Hepatocyte (in vitro differentiated cells): ENCODE results near the gene CRLF2. TPM values are rescaled to one million over a fixed set of nuclear protein-coding genes. Genes with fewer than 3 reads are reported as not detected.
"Not testable (repeated sequence)": the region's sequence is repeated elsewhere in the genome, so short reads cannot be mapped to it uniquely, and the experiment has no call there.

Experiments used
- DNase-seq: peaks from one replicate; pipeline ENCODE4 v3.0.0-alpha.2; 2016; ENCODE audit warnings: low spot score
- H2AFZ ChIP-seq: fragments of 200-600 bp; sonication (generic); 2 replicates; pipeline ENCODE4 v1.6.0; 2016; ENCODE audit warnings: antibody characterized with exemption, mild to moderate bottlenecking
- H3K27ac ChIP-seq: fragments of 200-600 bp; sonication (generic); 2 replicates; pipeline ENCODE4 v1.5.1; 2016; ENCODE audit warnings: mild to moderate bottlenecking
- H3K27me3 ChIP-seq: fragments of 200-600 bp; sonication (generic); 2 replicates; pipeline ENCODE4 v1.6.1; 2016
- H3K36me3 ChIP-seq: fragments of 200-600 bp; sonication (generic); replicated peaks from 2 replicates; pipeline ENCODE4 v1.5.1; 2016; ENCODE audit warnings: low read depth; ENCODE audit not compliant: insufficient read depth
- H3K4me1 ChIP-seq: fragments of 200-600 bp; sonication (generic); 2 replicates; pipeline ENCODE4 v1.5.1; 2016; ENCODE audit warnings: mild to moderate bottlenecking, moderate library complexity; ENCODE audit not compliant: insufficient read depth
- H3K4me2 ChIP-seq: fragments of 200-600 bp; sonication (generic); 2 replicates; pipeline ENCODE4 v1.6.0; 2016
- H3K4me3 ChIP-seq: fragments of 200-600 bp; sonication (generic); 2 replicates; pipeline ENCODE4 v1.5.1; 2016; ENCODE audit warnings: mild to moderate bottlenecking
- H3K79me2 ChIP-seq: fragments of 200-600 bp; sonication (generic); 2 replicates; pipeline ENCODE4 v1.6.0; 2017; ENCODE audit warnings: mild to moderate bottlenecking
- H3K9me2 ChIP-seq: fragments of 200-600 bp; sonication (generic); replicated peaks from 2 replicates; pipeline ENCODE4 v1.6.0; 2017; ENCODE audit warnings: mild to moderate bottlenecking; ENCODE audit not compliant: insufficient read depth
- H3K9me3 ChIP-seq: fragments of 200-600 bp; sonication (generic); 2 replicates; pipeline ENCODE4 v1.5.1; 2016; ENCODE audit warnings: low read depth, mild to moderate bottlenecking
- H4K20me1 ChIP-seq: fragments of 200-600 bp; sonication (generic); 2 replicates; pipeline ENCODE4 v1.6.0; 2016; ENCODE audit warnings: mild to moderate bottlenecking; ENCODE audit not compliant: insufficient read depth, poor library complexity, severe bottlenecking
- EZH2 ChIP-seq: fragments of 200-600 bp; sonication (generic); IDR thresholded peaks from 2 replicates; pipeline ENCODE4 v1.6.1; 2016; ENCODE audit warnings: antibody characterized with exemption, mild to moderate bottlenecking, borderline replicate concordance
- EZH2phosphoT487 ChIP-seq: fragments of 200-600 bp; sonication (generic); IDR thresholded peaks from one replicate; pipeline ENCODE4 v1.6.1; 2018; ENCODE audit warnings: antibody characterized with exemption, mild to moderate bottlenecking, low read depth, moderate library complexity; ENCODE audit not compliant: unreplicated experiment, severe bottlenecking
- WGBS: methylation state at CpG from one replicate; pipeline ENCODE4 v1.1.6; 2016; ENCODE audit warnings: low lambda C conversion rate; ENCODE audit errors: missing lambda C conversion rate; 5-methylcytosine and 5-hydroxymethylcytosine counted together
- polyA plus RNA-seq: library from polyadenylated mRNA; unstranded; fragments of >200 nt; fragmentation: Nextera tagmentation; extraction: Ambion mirVana; gene quantifications from 2 replicates; pipeline ENCODE4 v1.2.1, GENCODE V29; 2016
- total RNA-seq: library from RNA; depleted of rRNA; stranded (reverse); fragments of >200 nt; gene quantifications from 2 replicates; pipeline ENCODE4 v1.2.3, GENCODE V29; 2014
- TF ChIP-seq, protein P1 (sequence below): fragments of 200-600 bp; sonication (generic); IDR thresholded peaks from 2 replicates; pipeline ENCODE4 v1.5.1; 2016; ENCODE audit warnings: antibody characterized with exemption, mild to moderate bottlenecking; ENCODE audit not compliant: poor library complexity

CRLF2 gene
- total and polyA plus RNA-seq, 2 experiments from 2014 or later, result not detected

DNA sequence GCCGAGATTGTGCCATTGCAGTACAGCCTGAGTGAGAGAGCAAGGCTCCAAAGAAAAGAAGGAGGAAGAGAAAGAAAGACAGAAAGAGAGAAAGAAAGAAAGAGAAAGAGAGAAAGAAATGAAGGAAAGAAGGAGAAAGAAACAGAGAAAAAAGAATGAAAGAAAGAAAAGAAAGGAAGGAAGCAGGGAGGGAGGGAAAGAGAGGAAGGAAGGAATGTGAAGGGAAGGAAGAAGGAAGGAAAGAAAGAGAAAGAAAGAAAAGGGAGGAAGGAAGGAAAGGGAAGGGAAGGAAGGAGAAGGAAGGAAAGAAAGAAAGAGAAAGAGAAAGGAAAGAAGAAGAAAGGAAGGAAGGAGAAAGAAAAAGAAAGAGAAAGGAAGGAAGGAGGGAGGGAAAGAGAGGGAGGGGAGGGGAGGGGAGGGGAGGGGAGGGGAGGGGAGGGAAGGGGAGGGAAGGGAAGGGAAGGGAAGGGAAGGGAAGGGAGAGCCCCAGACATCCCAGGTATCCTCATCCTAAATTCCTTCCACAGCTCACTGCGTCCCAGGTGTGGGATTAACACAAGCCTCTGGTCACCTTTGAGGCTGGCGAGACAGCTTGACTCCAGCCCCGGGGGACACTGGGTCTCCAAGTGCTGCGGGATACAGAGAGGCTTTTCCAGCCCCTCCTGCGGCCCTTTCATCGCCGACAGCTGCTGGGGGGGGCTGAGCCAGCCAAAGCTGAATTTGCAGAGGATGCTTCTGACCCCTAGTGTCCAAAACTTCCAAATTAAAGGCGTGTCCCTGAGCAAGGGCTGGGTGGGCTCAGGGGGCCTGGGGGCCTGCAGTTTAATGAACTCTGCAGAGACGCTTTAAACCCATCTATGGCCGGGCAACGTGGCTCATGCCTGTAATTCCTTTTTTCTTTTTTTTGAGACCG lies 32.0 kb upstream of the CRLF2 start:
- H3K4me3 ChIP-seq, result no peak overlapping the region
- TF ChIP-seq EZH2, result no peak
- TF ChIP-seq, protein P1, sequence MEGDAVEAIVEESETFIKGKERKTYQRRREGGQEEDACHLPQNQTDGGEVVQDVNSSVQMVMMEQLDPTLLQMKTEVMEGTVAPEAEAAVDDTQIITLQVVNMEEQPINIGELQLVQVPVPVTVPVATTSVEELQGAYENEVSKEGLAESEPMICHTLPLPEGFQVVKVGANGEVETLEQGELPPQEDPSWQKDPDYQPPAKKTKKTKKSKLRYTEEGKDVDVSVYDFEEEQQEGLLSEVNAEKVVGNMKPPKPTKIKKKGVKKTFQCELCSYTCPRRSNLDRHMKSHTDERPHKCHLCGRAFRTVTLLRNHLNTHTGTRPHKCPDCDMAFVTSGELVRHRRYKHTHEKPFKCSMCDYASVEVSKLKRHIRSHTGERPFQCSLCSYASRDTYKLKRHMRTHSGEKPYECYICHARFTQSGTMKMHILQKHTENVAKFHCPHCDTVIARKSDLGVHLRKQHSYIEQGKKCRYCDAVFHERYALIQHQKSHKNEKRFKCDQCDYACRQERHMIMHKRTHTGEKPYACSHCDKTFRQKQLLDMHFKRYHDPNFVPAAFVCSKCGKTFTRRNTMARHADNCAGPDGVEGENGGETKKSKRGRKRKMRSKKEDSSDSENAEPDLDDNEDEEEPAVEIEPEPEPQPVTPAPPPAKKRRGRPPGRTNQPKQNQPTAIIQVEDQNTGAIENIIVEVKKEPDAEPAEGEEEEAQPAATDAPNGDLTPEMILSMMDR, result peak; percentile 30
- peak; percentile 28 for DNase-seq
- WGBS, result 22% methylated on average over 13 of the region's 13 CpGs
- H3K9me2 ChIP-seq, result no peaks in the 10 kb centered on the region
- peaks cover 3% of the 10 kb centered on the region for H3K27me3 ChIP-seq
- peaks cover 11% of the 10 kb centered on the region for H3K4me1 ChIP-seq
- no peaks in the 10 kb centered on the region for H4K20me1 ChIP-seq
- no peaks in the 10 kb centered on the region for H3K79me2 ChIP-seq
- H3K36me3 ChIP-seq, result no peaks in the 10 kb centered on the region
- no peak overlapping the region for H3K27ac ChIP-seq
- no peak overlapping the region for H3K4me2 ChIP-seq
- H2AFZ ChIP-seq, result no peak overlapping the region
- H3K9me3 ChIP-seq, result no peaks in the 10 kb centered on the region

DNA sequence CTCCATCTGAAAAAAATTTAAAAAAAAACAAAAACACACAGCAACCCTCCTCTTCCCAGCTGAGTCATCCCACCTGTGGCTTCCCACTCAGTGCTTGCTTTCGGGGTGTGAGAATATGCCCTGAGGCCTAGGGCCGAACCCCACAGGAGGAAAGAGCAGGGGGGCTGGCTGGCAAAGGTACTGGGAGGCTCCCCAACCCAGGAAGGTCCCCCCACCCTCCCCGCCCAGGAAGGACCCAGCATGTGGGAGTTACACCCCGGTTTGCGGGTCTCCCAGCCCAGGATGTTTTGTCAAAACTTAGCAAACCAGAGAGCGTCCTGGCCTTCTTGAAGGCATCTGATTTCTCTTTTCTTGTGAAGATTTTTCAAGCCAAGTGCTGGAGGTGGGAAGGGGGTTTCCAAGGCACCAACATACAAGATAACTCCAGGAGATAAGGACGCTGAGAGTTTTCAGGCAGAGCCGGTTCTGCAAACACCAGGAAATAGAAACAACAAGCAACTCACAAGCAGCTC lies 30.5 kb upstream of the CRLF2 start:
- TF ChIP-seq EZH2 (no peak), EZH2phosphoT487 (no peak)
- TF ChIP-seq, protein P1, result no peak
- H3K4me1 ChIP-seq, result no peaks in the 10 kb centered on the region
- no peaks in the 10 kb centered on the region for H3K79me2 ChIP-seq
- no peaks in the 10 kb centered on the region for H4K20me1 ChIP-seq
- H3K4me3 ChIP-seq, result no peak overlapping the region
- 51% methylated on average over 8 of the region's 8 CpGs for WGBS
- H3K27ac ChIP-seq, result peak overlapping the region; percentile 43
- H3K36me3 ChIP-seq, result no peaks in the 10 kb centered on the region
- H3K27me3 ChIP-seq, result no peaks in the 10 kb centered on the region
- DNase-seq, result no peak
- no peaks in the 10 kb centered on the region for H3K9me3 ChIP-seq
- no peaks in the 10 kb centered on the region for H3K9me2 ChIP-seq
- no peak overlapping the region for H3K4me2 ChIP-seq
- no peak overlapping the region for H2AFZ ChIP-seq

DNA sequence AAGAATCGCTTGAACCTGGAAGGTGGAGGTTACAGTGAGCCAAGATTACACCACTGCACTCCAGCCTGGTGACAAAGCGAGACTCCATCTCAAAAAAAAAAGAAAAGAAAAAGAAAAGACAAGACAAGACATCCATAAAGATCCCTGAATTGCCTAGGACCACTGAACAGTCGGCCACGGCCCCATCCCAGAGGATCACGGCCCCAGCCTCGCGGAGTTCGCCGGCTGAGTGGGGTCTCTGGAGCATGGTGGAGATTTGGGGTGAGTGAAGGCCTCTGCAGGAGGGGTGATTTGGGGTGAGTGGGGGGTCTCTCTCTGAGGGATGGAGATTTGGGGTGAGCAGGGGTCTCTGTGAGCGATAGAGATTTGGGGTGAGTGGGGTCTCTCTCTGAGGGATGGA lies 28.1 kb upstream of the CRLF2 start:
- not testable (repeated sequence) for H3K9me2 ChIP-seq, H3K4me3 ChIP-seq, H4K20me1 ChIP-seq, H3K4me1 ChIP-seq, H3K36me3 ChIP-seq, H3K79me2 ChIP-seq, H3K4me2 ChIP-seq, H2AFZ ChIP-seq, H3K9me3 ChIP-seq, DNase-seq, H3K27me3 ChIP-seq, H3K27ac ChIP-seq
- WGBS, result 93% methylated on average over 7 of the region's 10 CpGs

DNA sequence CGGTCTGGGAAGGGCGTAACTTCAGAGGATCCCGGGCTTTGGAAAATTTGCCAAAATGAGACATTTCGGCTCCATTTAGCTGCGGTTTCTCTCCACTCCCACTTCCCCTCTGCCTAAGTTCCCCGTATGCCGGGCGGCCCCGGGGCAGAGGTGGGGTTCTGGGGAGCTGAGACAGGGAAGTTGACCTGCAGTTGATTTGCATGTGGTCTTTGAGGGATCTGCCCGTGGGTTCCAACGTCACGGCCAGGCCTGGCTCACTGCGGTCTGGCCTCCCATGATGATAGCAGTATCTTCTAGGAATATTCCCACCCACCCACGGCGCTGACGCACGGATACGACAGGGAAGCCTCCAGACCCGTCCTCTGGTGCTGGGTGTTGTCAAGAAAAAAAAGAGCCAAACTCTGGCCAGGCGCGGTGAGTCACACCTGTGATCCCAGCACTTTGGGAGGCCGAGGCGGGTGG lies 27.3 kb upstream of the CRLF2 start:
- no peak overlapping the region for H3K27ac ChIP-seq
- no peak for TF ChIP-seq EZH2phosphoT487
- no peak for TF ChIP-seq EZH2
- TF ChIP-seq, protein P1, result no peak
- no peak overlapping the region for H2AFZ ChIP-seq
- no peaks in the 10 kb centered on the region for H3K9me2 ChIP-seq
- H4K20me1 ChIP-seq, result no peaks in the 10 kb centered on the region
- no peak overlapping the region for H3K4me2 ChIP-seq
- no peak for DNase-seq
- no peaks in the 10 kb centered on the region for H3K79me2 ChIP-seq
- no peaks in the 10 kb centered on the region for H3K27me3 ChIP-seq
- no peaks in the 10 kb centered on the region for H3K36me3 ChIP-seq
- no peaks in the 10 kb centered on the region for H3K9me3 ChIP-seq
- no peaks in the 10 kb centered on the region for H3K4me1 ChIP-seq
- H3K4me3 ChIP-seq, result no peak overlapping the region
- WGBS, result 91% methylated on average over 23 of the region's 23 CpGs
